Neural progenitor cell (in vitro differentiated cells): ENCODE data around the gene RNF114. TPM values are rescaled to one million over a fixed set of nuclear protein-coding genes. Genes with fewer than 3 reads are reported as not detected.

ENCODE experiments used
- DNase-seq: peaks from one replicate; pipeline ENCODE4 v3.0.0-alpha.2; 2016; ENCODE audit warnings: low spot score
- H2AFZ ChIP-seq: fragments of 200-600 bp; sonication (generic); replicated peaks from 2 replicates; pipeline ENCODE4 v1.6.1; 2016; ENCODE audit warnings: antibody characterized with exemption
- H3F3A ChIP-seq: fragments of 200-600 bp; sonication (generic); 2 replicates; pipeline ENCODE4 v1.6.1; 2016; ENCODE audit warnings: antibody characterized with exemption, low read depth
- H3K27ac ChIP-seq: fragments of 200-600 bp; sonication (generic); 2 replicates; pipeline ENCODE4 v1.5.1; 2016; ENCODE audit warnings: mild to moderate bottlenecking
- H3K27me3 ChIP-seq: fragments of 200-600 bp; sonication (generic); 2 replicates; pipeline ENCODE4 v1.6.1; 2016; ENCODE audit warnings: mild to moderate bottlenecking, moderate library complexity
- H3K36me3 ChIP-seq: fragments of 200-600 bp; sonication (generic); 2 replicates; pipeline ENCODE4 v1.5.1; 2016
- H3K4me1 ChIP-seq: fragments of 200-600 bp; sonication (generic); 2 replicates; pipeline ENCODE4 v1.6.1; 2016; ENCODE audit warnings: mixed run types
- H3K4me2 ChIP-seq: fragments of 200-600 bp; sonication (generic); 2 replicates; pipeline ENCODE4 v1.6.1; 2016
- H3K4me3 ChIP-seq: fragments of 200-600 bp; sonication (generic); 2 replicates; pipeline ENCODE4 v1.5.1; 2016
- H3K79me2 ChIP-seq: fragments of 200-600 bp; sonication (generic); 2 replicates; pipeline ENCODE4 v1.6.1; 2016; ENCODE audit warnings: low read depth
- H3K9ac ChIP-seq: fragments of 200-600 bp; sonication (generic); 2 replicates; pipeline ENCODE4 v1.6.1; 2016
- H3K9me3 ChIP-seq: fragments of 200-600 bp; sonication (generic); 2 replicates; pipeline ENCODE4 v1.5.1; 2016; ENCODE audit warnings: low read depth
- H4K20me1 ChIP-seq: fragments of 200-600 bp; sonication (generic); 2 replicates; pipeline ENCODE4 v1.6.1; 2016; ENCODE audit warnings: low read depth
- H3K27ac Mint-ChIP-seq: 3 replicates; pipeline ENCODE4 v1.8.0; 2021; ENCODE audit warnings: mixed read lengths
- H3K27me3 Mint-ChIP-seq: 2 replicates; pipeline ENCODE4 v1.8.0; 2022; ENCODE audit warnings: low read depth, mild to moderate bottlenecking, inconsistent platforms, moderate library complexity, mixed read lengths; ENCODE audit not compliant: insufficient read depth
- H3K36me3 Mint-ChIP-seq: 3 replicates; pipeline ENCODE4 v1.8.0; 2021; ENCODE audit warnings: mixed read lengths
- H3K4me1 Mint-ChIP-seq: 3 replicates; pipeline ENCODE4 v1.8.0; 2021; ENCODE audit warnings: mixed read lengths
- H3K4me3 Mint-ChIP-seq: 3 replicates; pipeline ENCODE4 v1.8.0; 2021; ENCODE audit warnings: mild to moderate bottlenecking, moderate library complexity, mixed read lengths
- H3K9me3 Mint-ChIP-seq: 3 replicates; pipeline ENCODE4 v1.8.0; 2020; ENCODE audit warnings: mixed read lengths
- CTCF ChIP-seq: fragments of 200-600 bp; sonication (generic); IDR thresholded peaks from 2 replicates; pipeline ENCODE4 v1.5.1; 2017; ENCODE audit warnings: antibody characterized with exemption, mild to moderate bottlenecking
- EZH2 ChIP-seq: fragments of 200-600 bp; sonication (generic); IDR thresholded peaks from 2 replicates; pipeline ENCODE4 v1.6.1; 2017; ENCODE audit warnings: antibody characterized with exemption, mild to moderate bottlenecking, moderate library complexity
- EZH2phosphoT487 ChIP-seq: fragments of 200-600 bp; sonication (generic); IDR thresholded peaks from 2 replicates; pipeline ENCODE4 v1.6.1; 2017; ENCODE audit warnings: antibody characterized with exemption
- total RNA-seq: library from RNA; depleted of rRNA; stranded (reverse); fragments of >200 nt; gene quantifications from 2 replicates; pipeline ENCODE4 v1.2.3, GENCODE V29; 2015; ENCODE audit warnings: low replicate concordance

The RNF114 gene
- total RNA-seq, 1 donor from 2014 or later: 41.3 TPM

- peaks cover 19% of the 10 kb centered on the region for H3K27me3 Mint-ChIP-seq
- Histone ChIP-seq H3K4me2 (peak overlapping the region; percentile 74), H4K20me1 (no peaks in the 10 kb centered on the region), H3K36me3 (no peaks in the 10 kb centered on the region), H3F3A (peaks cover 31% of the 10 kb centered on the region), H3K9ac (no peak overlapping the region), H3K79me2 (peaks cover 7% of the 10 kb centered on the region), H3K4me3 (peak overlapping the region; percentile 43), H3K4me1 (peaks cover 26% of the 10 kb centered on the region), H3K27ac (no peak overlapping the region), H2AFZ (no peak overlapping the region), H3K27me3 (peaks cover 25% of the 10 kb centered on the region), H3K9me3 (no peaks in the 10 kb centered on the region)
- H3K36me3 Mint-ChIP-seq: no peaks in the 10 kb centered on the region
- TF ChIP-seq EZH2: no peak
- TF ChIP-seq CTCF: no peak
- no peak for TF ChIP-seq EZH2phosphoT487
- H3K4me1 Mint-ChIP-seq: peaks cover 36% of the 10 kb centered on the region
- peak overlapping the region; percentile 59 for H3K4me3 Mint-ChIP-seq
- no peak overlapping the region for H3K27ac Mint-ChIP-seq
- no peaks in the 10 kb centered on the region for H3K9me3 Mint-ChIP-seq
- no peak for DNase-seq
These were observed 42.5 kb downstream of the RNF114 start for GRCh38 chr20:49978685-49979029.

- peaks cover 27% of the 10 kb centered on the region for H3K4me1 ChIP-seq
- TF ChIP-seq EZH2: no peak
- TF ChIP-seq CTCF: peak; percentile 100
- no peak for TF ChIP-seq EZH2phosphoT487
- H3K27ac Mint-ChIP-seq: no peak overlapping the region
- peak overlapping the region; percentile 56 for H3K4me3 Mint-ChIP-seq
- H3K9me3 ChIP-seq: no peaks in the 10 kb centered on the region
- no peak overlapping the region for H3K27ac ChIP-seq
- H3K36me3 ChIP-seq: no peaks in the 10 kb centered on the region
- H3K4me1 Mint-ChIP-seq: peaks cover 41% of the 10 kb centered on the region
- H3K4me3 ChIP-seq: peak overlapping the region; percentile 43
- H3K27me3 ChIP-seq: peaks cover 25% of the 10 kb centered on the region
- DNase-seq: peak; percentile 88
- H2AFZ ChIP-seq: peak overlapping the region; percentile 90
- no peaks in the 10 kb centered on the region for H3K36me3 Mint-ChIP-seq
- no peak overlapping the region for H3K9ac ChIP-seq
- peak overlapping the region; percentile 74 for H3K4me2 ChIP-seq
- H3K9me3 Mint-ChIP-seq: no peaks in the 10 kb centered on the region
- peaks cover 9% of the 10 kb centered on the region for H3K79me2 ChIP-seq
- H3K27me3 Mint-ChIP-seq: peaks cover 22% of the 10 kb centered on the region
- no peaks in the 10 kb centered on the region for H4K20me1 ChIP-seq
- H3F3A ChIP-seq: peaks cover 35% of the 10 kb centered on the region
These were observed 43.0 kb downstream of the RNF114 start for GRCh38 chr20:49979030-49979832.

- Histone ChIP-seq H2AFZ (no peak overlapping the region), H3K36me3 (no peaks in the 10 kb centered on the region), H3K27me3 (peaks cover 25% of the 10 kb centered on the region), H3K79me2 (peaks cover 16% of the 10 kb centered on the region), H4K20me1 (peaks cover 11% of the 10 kb centered on the region), H3K9ac (no peak overlapping the region), H3K4me1 (peaks cover 38% of the 10 kb centered on the region), H3F3A (peaks cover 39% of the 10 kb centered on the region), H3K4me3 (no peak overlapping the region), H3K9me3 (no peaks in the 10 kb centered on the region), H3K4me2 (peak overlapping the region; percentile 34), H3K27ac (no peak overlapping the region)
- H3K27ac Mint-ChIP-seq: no peak overlapping the region
- no peaks in the 10 kb centered on the region for H3K36me3 Mint-ChIP-seq
- no peaks in the 10 kb centered on the region for H3K9me3 Mint-ChIP-seq
- peaks cover 50% of the 10 kb centered on the region for H3K4me1 Mint-ChIP-seq
- H3K27me3 Mint-ChIP-seq: peaks cover 22% of the 10 kb centered on the region
- H3K4me3 Mint-ChIP-seq: peak overlapping the region; percentile 37
- DNase-seq: peak; percentile 29
- TF ChIP-seq EZH2: no peak
- TF ChIP-seq CTCF: no peak
- no peak for TF ChIP-seq EZH2phosphoT487
These were observed 44.2 kb downstream of the RNF114 start for GRCh38 chr20:49980140-49981008.
